Fibroblast of lung (primary cell): ENCODE data around the gene NKX6-2. TPM values are rescaled to one million over a fixed set of nuclear protein-coding genes. Genes with fewer than 3 reads are reported as not detected.

ENCODE experiments used
- DNase-seq, 2 donors: peaks; one replicate each; pipeline versions ENCODE4 v3.0.0 to v3.0.0-alpha.2; 2010; ENCODE audit warnings: low read depth in 2 of 2
- H2AFZ ChIP-seq: 2 replicates; pipeline ENCODE4 v1.5.1; 2012; ENCODE audit warnings: low read length, control low read depth, inconsistent platforms
- H3K27ac ChIP-seq: 2 replicates; pipeline ENCODE4 v1.5.1; 2011; ENCODE audit warnings: low read length, control low read depth; ENCODE audit not compliant: insufficient read depth
- H3K27me3 ChIP-seq: 2 replicates; pipeline ENCODE4 v1.5.1; 2011; ENCODE audit warnings: mild to moderate bottlenecking, low read length; ENCODE audit not compliant: control insufficient read depth, insufficient read depth
- H3K36me3 ChIP-seq: 2 replicates; pipeline ENCODE4 v1.5.1; 2011; ENCODE audit warnings: low read length; ENCODE audit not compliant: control insufficient read depth, insufficient read depth
- H3K4me1 ChIP-seq: 2 replicates; pipeline ENCODE4 v1.5.1; 2011; ENCODE audit warnings: low read length; ENCODE audit not compliant: control insufficient read depth, insufficient read depth; ENCODE audit errors: extremely low read depth
- H3K4me2 ChIP-seq: 2 replicates; pipeline ENCODE4 v1.5.1; 2011; ENCODE audit warnings: low read length, control low read depth; ENCODE audit not compliant: insufficient read depth; ENCODE audit errors: extremely low read depth
- H3K4me3 ChIP-seq, 4 experiments: fragments of 200-600 bp in 1 of 4; sonication (generic) in 1 of 4; replicated peaks in 1 of 4; 2 replicates each; pipeline ENCODE4 v1.5.1; 2011 to 2016; ENCODE audit warnings: low read length in 4 of 4, low read depth in 3 of 4, mild to moderate bottlenecking in 3 of 4, control low read depth in 2 of 4, inconsistent platforms in 1 of 4, mixed read lengths in 1 of 4; ENCODE audit not compliant: insufficient read depth in 1 of 4; ENCODE audit errors: control extremely low read depth in 1 of 4
- H3K79me2 ChIP-seq: 2 replicates; pipeline ENCODE4 v1.5.1; 2012; ENCODE audit warnings: mild to moderate bottlenecking, low read length, inconsistent platforms; ENCODE audit not compliant: control insufficient read depth, insufficient read depth
- H3K9ac ChIP-seq: 2 replicates; pipeline ENCODE4 v1.5.1; 2011; ENCODE audit warnings: mild to moderate bottlenecking, low read length, control low read depth; ENCODE audit not compliant: insufficient read depth
- H3K9me3 ChIP-seq: 2 replicates; pipeline ENCODE4 v1.5.1; 2012; ENCODE audit warnings: low read depth, low read length; ENCODE audit not compliant: control insufficient read depth, insufficient read depth
- H4K20me1 ChIP-seq: 2 replicates; pipeline ENCODE4 v1.5.1; 2011; ENCODE audit warnings: low read length; ENCODE audit not compliant: control insufficient read depth, insufficient read depth; ENCODE audit errors: extremely low read depth
- CTCF ChIP-seq, 2 donors: IDR thresholded peaks in 1 of 2; conservative IDR thresholded peaks in 1 of 2; 1 replicate in 1 of 2; 2 replicates in 1 of 2; pipeline ENCODE4 v1.5.1; 2011 to 2012; ENCODE audit warnings: low read length in 2 of 2, control low read depth in 1 of 2, inconsistent platforms in 1 of 2, low read depth in 1 of 2, mild to moderate bottlenecking in 1 of 2
- EZH2 ChIP-seq: IDR thresholded peaks from 2 replicates; pipeline ENCODE4 v1.5.1; 2012; ENCODE audit warnings: low read length, control low read depth, mild to moderate bottlenecking; ENCODE audit errors: missing control alignments
- polyA plus RNA-seq, 2 donors: library from polyadenylated mRNA; depleted of rRNA in 1 of 2; stranded (reverse) in 1 of 2; unstranded in 1 of 2; fragments of >200 nt; gene quantifications; 2 replicates each; pipeline ENCODE4 v1.2.1, GENCODE V29; 2011 to 2012; ENCODE audit warnings: missing spikeins in 1 of 2
- total RNA-seq: library from RNA; depleted of rRNA; stranded (reverse); fragments of >200 nt; gene quantifications from 2 replicates; pipeline ENCODE4 v1.2.1, GENCODE V29; 2014

NKX6-2 gene
- total and polyA plus RNA-seq, 2 donors (not counting 1 experiment from before 2014, with no cell fraction given) = not detected

GRCh38 chr10:132739225-132739613 lies 46.7 kb downstream of the NKX6-2 start:
- no peak for DNase-seq
- Histone ChIP-seq H3K79me2 (no peaks in the 10 kb centered on the region), H2AFZ (no peak overlapping the region), H3K4me2 (no peak overlapping the region), H3K9ac (no peak overlapping the region), H3K27ac (no peak overlapping the region), H3K4me1 (no peaks in the 10 kb centered on the region), H3K27me3 (no peaks in the 10 kb centered on the region), H3K36me3 (no peaks in the 10 kb centered on the region), H3K9me3 (no peaks in the 10 kb centered on the region), H4K20me1 (no peaks in the 10 kb centered on the region), H3K4me3 (no peak overlapping the region)
- no peak for TF ChIP-seq CTCF (conservative IDR thresholded peaks at IDR 0.05 in 1 of 2, IDR thresholded peaks at IDR 0.05 in 1 of 2; ENCODE audit: low read depth in 1 of 2, low read length in 2 of 2)
- no peak for TF ChIP-seq EZH2

- Histone ChIP-seq H3K79me2 (no peaks in the 10 kb centered on the region), H3K27me3 (no peaks in the 10 kb centered on the region), H2AFZ (no peak overlapping the region), H3K4me3 (no peak overlapping the region), H3K9ac (no peak overlapping the region), H4K20me1 (no peaks in the 10 kb centered on the region), H3K4me1 (no peaks in the 10 kb centered on the region), H3K27ac (no peak overlapping the region), H3K9me3 (no peaks in the 10 kb centered on the region), H3K4me2 (no peak overlapping the region), H3K36me3 (no peaks in the 10 kb centered on the region)
- DNase-seq = no peak
- TF ChIP-seq EZH2 (no peak), CTCF (conservative IDR thresholded peaks at IDR 0.05 in 1 of 2, IDR thresholded peaks at IDR 0.05 in 1 of 2; ENCODE audit: low read depth in 1 of 2, low read length in 2 of 2) (no peak)
Observed at GRCh38 chr10:132738454-132739224, 47.3 kb downstream of the NKX6-2 start.

- no peak for DNase-seq
- Histone ChIP-seq H3K9ac (no peak overlapping the region), H2AFZ (no peak overlapping the region), H3K4me3 (no peak overlapping the region), H3K27ac (no peak overlapping the region), H3K9me3 (no peaks in the 10 kb centered on the region), H3K4me1 (no peaks in the 10 kb centered on the region), H3K27me3 (no peaks in the 10 kb centered on the region), H3K79me2 (no peaks in the 10 kb centered on the region), H3K4me2 (no peak overlapping the region), H4K20me1 (no peaks in the 10 kb centered on the region), H3K36me3 (no peaks in the 10 kb centered on the region)
- no peak for TF ChIP-seq EZH2
- no peak for TF ChIP-seq CTCF (conservative IDR thresholded peaks at IDR 0.05 in 1 of 2, IDR thresholded peaks at IDR 0.05 in 1 of 2; ENCODE audit: low read depth in 1 of 2, low read length in 2 of 2)
Observed at GRCh38 chr10:132737390-132738048, 48.4 kb downstream of the NKX6-2 start.
